Measurements from ENCODE around the gene TSHZ3.

Gene TSHZ3

GRCh38 chr19:31283701-31284100 lies 65.5 kb downstream of the TSHZ3 start:
- no peaks in the 10 kb centered on the region for H3K79me2 ChIP-seq
- TF ChIP-seq CTCF (IDR thresholded peaks at IDR 0.05): no peak

GRCh38 chr19:31282346-31282745 lies 66.9 kb downstream of the TSHZ3 start:
- Histone ChIP-seq H2AFZ (no peak overlapping the region), H3K4me2 (ENCODE audit: low read length) (no peak overlapping the region), H3K9ac (no peak overlapping the region), H3K9me3 (ENCODE audit: control insufficient read depth, low read length) (no peaks in the 10 kb centered on the region), H3K27ac (no peak overlapping the region), H3K27me3 (ENCODE audit: control insufficient read depth, insufficient read depth, low read length) (no peaks in the 10 kb centered on the region), H3K4me3 (ENCODE audit: low read depth, low read length) (no peak overlapping the region), H3K4me1 (no peaks in the 10 kb centered on the region), H3K79me2 (no peaks in the 10 kb centered on the region), H3K36me3 (ENCODE audit: control insufficient read depth, insufficient read depth, low read length) (no peaks in the 10 kb centered on the region)
- TF ChIP-seq CTCF (IDR thresholded peaks at IDR 0.05): no peak

More at GRCh38 chr19:31283701-31284100, 65.5 kb downstream of the TSHZ3 start:
- H3K4me2 ChIP-seq (ENCODE audit: low read length): no peak overlapping the region
- no peaks in the 10 kb centered on the region for H3K9me3 ChIP-seq (ENCODE audit: control insufficient read depth, low read length)
- H3K27ac ChIP-seq: no peak overlapping the region
- no peaks in the 10 kb centered on the region for H3K4me1 ChIP-seq
- H2AFZ ChIP-seq: no peak overlapping the region
- H3K36me3 ChIP-seq (ENCODE audit: control insufficient read depth, insufficient read depth, low read length): no peaks in the 10 kb centered on the region
- no peak overlapping the region for H3K4me3 ChIP-seq (ENCODE audit: low read depth, low read length)
- no peak overlapping the region for H3K9ac ChIP-seq
- H3K27me3 ChIP-seq (ENCODE audit: control insufficient read depth, insufficient read depth, low read length): no peaks in the 10 kb centered on the region

GRCh38 chr19:31280287-31281006 lies 68.8 kb downstream of the TSHZ3 start:
- Histone ChIP-seq H3K79me2 (no peaks in the 10 kb centered on the region), H3K4me1 (no peaks in the 10 kb centered on the region), H3K4me2 (ENCODE audit: low read length) (no peak overlapping the region), H3K36me3 (ENCODE audit: control insufficient read depth, insufficient read depth, low read length) (no peaks in the 10 kb centered on the region), H3K27me3 (ENCODE audit: control insufficient read depth, insufficient read depth, low read length) (no peaks in the 10 kb centered on the region), H3K9me3 (ENCODE audit: control insufficient read depth, low read length) (no peaks in the 10 kb centered on the region), H2AFZ (no peak overlapping the region), H3K4me3 (ENCODE audit: low read depth, low read length) (no peak overlapping the region), H3K27ac (no peak overlapping the region), H3K9ac (no peak overlapping the region)
- no peak for TF ChIP-seq CTCF (IDR thresholded peaks at IDR 0.05)

- Histone ChIP-seq H3K36me3 (ENCODE audit: control insufficient read depth, insufficient read depth, low read length) (no peaks in the 10 kb centered on the region), H3K79me2 (no peaks in the 10 kb centered on the region)
Measured at GRCh38 chr19:31279436-31279765, 69.8 kb downstream of the TSHZ3 start.

More at GRCh38 chr19:31279436-31279765, 69.8 kb downstream of the TSHZ3 start:
- no peaks in the 10 kb centered on the region for H3K4me1 ChIP-seq
- H3K27ac ChIP-seq: no peak overlapping the region
- TF ChIP-seq CTCF (IDR thresholded peaks at IDR 0.05): no peak
- H3K4me2 ChIP-seq (ENCODE audit: low read length): no peak overlapping the region
- H2AFZ ChIP-seq: no peak overlapping the region
- no peaks in the 10 kb centered on the region for H3K27me3 ChIP-seq (ENCODE audit: control insufficient read depth, insufficient read depth, low read length)
- H3K9me3 ChIP-seq (ENCODE audit: control insufficient read depth, low read length): no peaks in the 10 kb centered on the region
- H3K9ac ChIP-seq: no peak overlapping the region
- no peak overlapping the region for H3K4me3 ChIP-seq (ENCODE audit: low read depth, low read length)
